Endometrial microvascular endothelial cells (primary cell): ENCODE measurements around the gene SMARCE1. TPM values are rescaled to one million over a fixed set of nuclear protein-coding genes. Genes with fewer than 3 reads are reported as not detected.

Source experiments
- in situ Hi-C: cut with HindIII; loops from 2 replicates; pipeline ENCODE4 v1.10.0; 2017; ENCODE audit warnings: low sequenced_read_pairs, low pct_unique_long_range_greater_than_20kb; ENCODE audit errors: inconsistent ontology term
- total RNA-seq: library from RNA; depleted of rRNA; stranded (reverse); fragments of >200 nt; gene quantifications from one replicate; pipeline ENCODE4 v1.2.3, GENCODE V29; 2015; ENCODE audit errors: inconsistent ontology term

SMARCE1 gene
- 62.3 TPM for total RNA-seq

GRCh38 chr17:40647624-40648383 lies at the start of gene SMARCE1:
SMARCE1 (minus strand) TSS chr17:40647818; CDS start chr17:40645802, 2,016 bp downstream.
- in situ Hi-C loops = no loop called here

- in situ Hi-C loops = no loop called here
Observed at GRCh38 chr17:40697297-40697696, 49.7 kb upstream of the SMARCE1 start.

DNA sequence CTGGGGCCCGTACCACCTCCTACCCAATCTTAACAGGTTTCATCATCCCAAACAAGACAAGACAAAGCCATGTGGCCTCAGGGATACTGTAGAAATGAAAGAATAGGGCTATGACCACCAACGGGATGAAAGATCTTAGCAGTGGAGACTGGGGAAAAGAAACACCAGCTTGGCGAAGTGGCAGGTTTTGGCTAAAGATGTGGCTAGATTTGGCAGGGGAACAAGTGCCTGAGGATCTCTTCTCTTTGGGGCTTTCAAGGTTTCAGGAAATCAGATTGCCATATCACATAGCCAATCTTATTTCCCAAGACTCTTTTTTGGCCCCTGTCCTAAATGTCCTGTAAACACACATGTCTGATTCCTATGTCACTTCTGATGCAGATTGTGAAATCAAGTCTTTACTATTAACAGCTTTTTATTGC lies 49.0 kb upstream of the SMARCE1 start:
- in situ Hi-C loops = no loop called here

DNA sequence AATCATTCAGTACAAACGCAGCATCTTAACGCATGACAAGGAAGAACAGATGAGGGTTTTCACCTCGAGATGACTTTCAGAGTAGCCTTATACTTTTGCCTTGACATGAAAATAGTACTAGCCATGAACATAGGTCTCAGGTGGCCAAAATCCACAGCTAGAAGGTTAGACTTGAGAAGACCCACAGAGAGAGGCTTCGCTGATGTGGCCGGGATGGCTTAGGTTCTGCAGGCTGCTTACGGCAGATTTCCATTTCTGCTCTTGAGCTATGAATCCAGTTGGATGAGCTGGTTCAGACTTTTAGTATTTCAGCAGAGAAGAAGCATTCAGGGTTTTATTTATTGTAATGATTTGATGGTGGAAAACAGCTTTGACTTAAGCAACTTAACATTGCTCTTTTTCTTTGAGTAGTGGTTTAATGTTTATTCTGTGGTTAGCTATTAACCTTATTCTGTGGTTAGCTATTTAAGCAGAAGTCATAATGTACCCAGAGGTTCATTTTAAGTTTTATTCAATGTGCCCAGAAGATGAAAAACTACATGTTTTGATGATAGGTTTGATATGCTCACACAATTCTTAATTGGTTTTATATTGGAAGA lies 48.4 kb upstream of the SMARCE1 start:
- in situ Hi-C loops = no loop called here

DNA sequence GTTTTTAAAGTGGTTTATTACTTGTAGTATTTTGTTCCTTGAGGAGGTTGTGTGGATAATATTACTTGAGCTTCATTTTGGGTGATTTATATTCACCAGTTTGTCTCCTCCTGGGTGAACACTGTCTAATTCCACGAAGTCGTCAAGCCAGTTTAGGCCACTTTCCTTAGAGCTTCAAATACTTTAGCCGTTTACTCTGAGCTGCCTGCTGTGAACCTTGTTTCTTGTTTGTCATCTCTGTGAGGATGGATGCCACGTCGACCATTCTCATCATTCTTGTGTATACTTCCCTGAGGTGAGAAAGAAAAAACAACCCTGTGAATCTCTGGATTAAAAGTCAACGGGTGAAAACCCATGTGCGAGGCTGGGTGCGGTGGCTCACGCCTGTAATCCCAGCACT lies 47.0 kb upstream of the SMARCE1 start:
- in situ Hi-C loops = no loop called here

DNA sequence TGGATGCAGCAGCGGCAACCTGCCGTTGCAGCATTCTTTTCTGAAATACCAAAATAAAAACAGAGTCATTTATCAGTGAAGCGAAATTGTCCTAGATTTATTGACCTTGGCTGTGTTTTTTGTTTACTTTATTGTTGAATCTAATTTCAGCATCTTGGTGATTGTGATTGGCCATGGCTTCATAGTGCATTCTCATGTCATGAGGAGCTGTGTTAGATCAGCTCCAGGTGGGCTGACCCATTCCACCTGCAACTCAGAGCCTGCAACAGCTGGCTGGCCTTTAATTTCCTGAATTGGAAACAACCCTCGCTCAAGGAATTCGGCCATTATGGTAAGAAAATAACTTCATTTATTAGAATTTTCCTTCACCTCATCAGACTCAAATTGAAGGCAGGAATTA lies 39.5 kb upstream of the SMARCE1 start:
- in situ Hi-C loops = no loop called here

DNA sequence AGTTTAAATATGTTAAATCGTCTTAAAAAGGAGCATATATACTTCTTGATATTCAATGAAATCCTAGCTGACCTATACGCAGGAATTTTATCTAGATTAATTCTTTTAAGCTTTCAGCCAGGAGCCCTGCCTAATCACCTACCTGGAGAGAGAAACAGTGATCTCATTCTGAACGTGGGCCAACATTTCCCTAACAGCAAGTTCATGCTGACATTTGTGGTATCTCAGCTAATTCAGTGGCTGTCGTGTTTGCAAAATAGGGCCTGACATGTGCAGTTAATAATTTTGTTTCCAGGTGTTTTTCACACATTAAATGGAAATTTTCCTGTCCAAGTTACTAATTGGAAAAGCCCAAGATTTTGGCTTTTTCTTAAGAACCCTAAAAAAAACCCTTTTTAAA lies 38.6 kb upstream of the SMARCE1 start:
- in situ Hi-C loops = no loop called here

DNA sequence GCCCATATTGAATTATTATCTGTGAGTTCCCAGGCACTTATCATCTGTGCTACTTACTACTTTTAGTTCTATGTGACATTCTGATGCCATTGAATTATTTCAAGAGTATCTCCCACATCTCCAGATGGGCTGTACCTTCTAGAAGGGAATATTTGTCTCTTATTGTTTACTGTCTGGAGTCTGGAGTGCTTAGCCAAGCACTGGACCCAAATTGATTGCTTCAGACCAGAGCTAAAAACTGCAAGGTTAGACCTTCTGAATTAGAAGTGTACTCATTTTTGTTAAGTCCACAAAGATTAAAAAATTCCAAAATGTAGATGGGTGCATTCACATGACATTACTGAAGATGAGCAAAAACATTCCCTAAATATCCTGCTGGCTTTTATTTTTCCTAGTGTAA lies 33.4 kb upstream of the SMARCE1 start:
- in situ Hi-C loops = no loop called here

- in situ Hi-C loops = no loop called here
Observed at GRCh38 chr17:40679523-40679907, 31.9 kb upstream of the SMARCE1 start.

- in situ Hi-C loops = no loop called here
Observed at GRCh38 chr17:40678902-40679522, 31.4 kb upstream of the SMARCE1 start.

DNA sequence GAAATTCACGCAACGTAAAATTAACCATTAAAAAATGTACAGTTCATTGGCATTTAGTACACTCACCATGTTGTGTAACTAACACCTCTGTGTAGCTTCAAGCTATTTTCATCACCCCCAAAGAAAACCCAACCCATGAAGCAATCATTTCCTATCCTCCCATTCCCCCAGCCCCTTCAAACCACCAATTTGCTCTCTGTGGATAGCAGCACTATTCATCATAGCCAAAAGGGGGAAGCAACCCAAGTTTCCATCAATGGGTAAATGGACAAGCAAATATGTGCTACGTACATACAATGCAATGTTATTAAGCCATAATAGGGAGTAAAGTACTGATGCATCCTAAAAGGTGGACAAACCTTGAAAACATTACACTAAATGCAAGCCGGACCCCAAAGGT lies 28.3 kb upstream of the SMARCE1 start:
- in situ Hi-C loops = no loop called here

DNA sequence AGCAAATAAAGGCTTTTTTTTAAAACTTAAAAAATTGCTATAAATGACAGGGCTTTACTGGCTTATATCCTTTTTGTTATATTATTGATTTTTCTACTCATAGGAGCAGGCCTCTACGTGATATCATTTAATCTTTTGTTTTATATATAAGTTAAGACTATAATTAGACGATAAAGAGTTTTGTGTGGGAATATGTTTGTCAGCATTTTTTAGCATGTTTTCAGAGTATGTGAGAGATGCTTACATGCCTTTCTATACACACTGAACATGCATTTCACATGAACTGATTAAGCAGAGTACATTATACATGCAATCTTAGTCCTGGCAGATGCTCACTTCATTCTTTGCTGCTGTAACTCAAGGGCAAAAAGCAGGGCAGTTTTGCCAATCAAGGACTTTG lies 25.0 kb upstream of the SMARCE1 start:
- in situ Hi-C loops = loop anchor here (25.0 kb wide), 1 partner anchor 90 kb away; the partner anchor contains the start of genes KRT25 and KRT26

DNA sequence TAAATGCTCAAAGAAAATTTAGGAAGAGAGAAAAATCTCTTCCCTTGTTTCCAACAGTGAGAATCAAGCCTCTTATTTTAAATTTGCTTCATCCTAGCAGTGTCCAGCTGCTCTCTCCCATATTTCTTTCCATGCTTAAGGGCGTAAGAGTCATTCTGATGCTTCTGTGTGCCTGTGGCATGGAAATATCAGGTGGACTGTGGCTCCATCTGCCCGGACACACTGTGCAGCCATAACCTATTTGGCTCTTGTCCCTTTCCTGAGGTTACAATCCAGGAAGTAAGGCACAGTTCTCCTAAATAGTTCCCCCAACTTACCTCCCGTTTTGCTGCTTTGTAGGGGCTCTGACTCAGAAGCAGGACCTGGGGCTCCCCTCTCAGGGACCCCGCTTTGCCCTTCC lies 23.7 kb upstream of the SMARCE1 start:
- in situ Hi-C loops = loop anchor here (25.0 kb wide), 1 partner anchor 91 kb away; the partner anchor contains the start of genes KRT25 and KRT26

DNA sequence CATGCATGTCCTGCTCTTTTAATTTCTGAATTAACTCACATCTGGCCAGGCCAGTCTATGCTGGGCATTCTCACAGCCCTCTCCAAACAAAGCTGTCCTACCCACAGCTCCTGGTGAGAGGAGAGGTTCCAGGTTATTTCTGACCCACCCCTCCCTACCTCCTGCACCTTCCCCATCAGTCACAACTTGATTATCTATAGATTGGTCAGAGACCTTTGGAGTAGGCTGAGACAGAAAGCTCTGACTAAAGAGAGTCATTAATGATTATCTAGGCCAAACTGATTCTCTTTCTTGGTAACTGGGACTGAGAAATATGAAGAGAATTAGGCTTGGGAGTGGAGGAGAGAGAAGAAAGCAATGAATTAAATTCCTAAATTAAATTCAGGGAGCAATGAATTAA lies 18.7 kb upstream of the SMARCE1 start:
- in situ Hi-C loops = loop anchor here (25.0 kb wide), 1 partner anchor 96 kb away; the partner anchor contains the start of genes KRT25 and KRT26

GRCh38 chr17:40664582-40665333 lies 17.1 kb upstream of the SMARCE1 start, which contains the start of gene KRT222:
KRT222 (minus strand) TSS chr17:40665177; CDS start chr17:40665099, 78 bp downstream.
- in situ Hi-C loops = loop anchor here (25.0 kb wide), 1 partner anchor 98 kb away; the partner anchor contains the start of genes KRT25 and KRT26

- in situ Hi-C loops = loop anchor here (25.0 kb wide), 1 partner anchor 99 kb away; the partner anchor contains the start of genes KRT25 and KRT26
Observed at GRCh38 chr17:40663252-40663651, 15.6 kb upstream of the SMARCE1 start.

DNA sequence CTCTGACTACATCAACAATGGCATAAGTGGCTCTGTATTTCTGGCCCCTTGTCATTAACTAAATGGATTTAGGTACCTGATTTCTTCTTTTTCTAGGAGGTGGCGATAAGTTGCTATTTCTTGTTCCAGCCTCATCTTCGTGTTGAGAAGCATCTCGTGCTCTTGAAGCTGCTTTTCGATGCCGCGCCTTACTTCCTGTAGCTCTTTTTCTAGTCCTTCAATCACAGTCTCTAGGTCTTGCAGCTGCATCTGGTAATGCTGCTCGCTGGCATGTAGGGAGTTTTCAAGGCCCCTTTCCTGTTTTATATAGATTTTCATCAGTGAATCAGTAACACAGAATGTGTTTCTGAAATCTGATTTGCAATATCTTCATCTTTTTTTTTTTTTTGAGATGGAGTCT lies 12.3 kb upstream of the SMARCE1 start:
- in situ Hi-C loops = loop anchor here (25.0 kb wide), 1 partner anchor 102 kb away; the partner anchor contains the start of genes KRT25 and KRT26

DNA sequence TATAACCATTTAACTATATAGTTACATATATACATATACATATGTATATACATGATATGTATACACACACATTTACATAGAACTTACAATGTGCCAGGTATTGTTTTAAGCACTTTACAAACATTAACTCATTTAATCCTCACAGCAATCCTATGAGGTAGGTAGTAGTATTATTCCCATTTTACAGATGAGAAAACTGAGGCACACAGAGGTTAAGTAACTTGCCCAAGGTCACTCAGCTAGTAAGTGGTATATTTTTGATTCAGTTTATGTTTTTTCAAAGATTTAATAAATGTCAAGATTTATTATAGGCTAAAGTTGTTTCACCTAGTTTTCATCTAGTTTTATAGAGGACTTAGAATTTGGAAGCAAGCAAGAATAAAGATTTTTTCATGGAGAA lies 10.8 kb upstream of the SMARCE1 start:
- in situ Hi-C loops = loop anchor here (25.0 kb wide), 1 partner anchor 104 kb away; the partner anchor contains the start of genes KRT25 and KRT26

DNA sequence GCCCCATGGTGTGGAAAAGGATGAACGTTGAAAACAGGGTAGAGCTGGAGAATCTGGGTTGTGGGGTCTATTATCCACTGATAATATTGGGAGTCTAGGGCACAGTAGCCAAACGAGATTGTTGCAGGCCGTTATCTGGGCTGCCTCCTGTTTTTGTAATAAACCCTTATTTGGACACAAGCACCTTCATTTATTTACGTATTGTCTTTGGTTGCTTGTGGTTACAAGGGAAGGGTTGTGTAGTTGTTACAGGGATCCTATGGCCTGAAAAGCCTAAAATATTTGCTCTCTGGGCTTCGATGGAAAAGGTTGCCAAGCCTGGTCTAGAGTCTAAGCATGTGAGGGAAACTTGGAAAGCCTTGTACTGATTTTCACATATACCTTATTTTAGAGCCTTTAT lies 4.3 kb upstream of the SMARCE1 start:
- in situ Hi-C loops = loop anchor here (25.0 kb wide), 1 partner anchor 110 kb away; the partner anchor contains the start of genes KRT25 and KRT26
